ENCODE results near the gene BET1L.

BET1L gene

GRCh38 chr11:203945-204586 lies 3.1 kb downstream of the BET1L start:
- Histone ChIP-seq H3K4me3 (ENCODE audit: insufficient read depth in 1 of 2, low read depth in 1 of 2, low read length in 2 of 2) (no peak overlapping the region), H4K91ac (ENCODE audit: low read length) (no peak overlapping the region), H3K27me3 (ENCODE audit: control insufficient read depth in 1 of 2, insufficient read depth in 1 of 2, low read length in 2 of 2) (no peaks in the 10 kb centered on the region), H2BK5ac (ENCODE audit: low read depth, low read length, poor library complexity, severe bottlenecking) (no peak overlapping the region), H3K27ac (ENCODE audit: low read length, poor library complexity, severe bottlenecking) (no peak overlapping the region), H2BK12ac (ENCODE audit: low read length in 2 of 2) (no peak overlapping the region), H3K79me1 (replicated peaks; ENCODE audit: low read length, poor library complexity, severe bottlenecking) (peaks cover 25% of the 10 kb centered on the region), H3K18ac (ENCODE audit: low read depth in 1 of 2, low read length in 2 of 2) (no peak overlapping the region), H3K4me2 (ENCODE audit: low read length, poor library complexity, severe bottlenecking) (no peak overlapping the region), H2BK120ac (ENCODE audit: low read depth, low read length) (no peak overlapping the region), H3K9ac (ENCODE audit: low read length) (peak overlapping the region; percentile 36), H4K8ac (ENCODE audit: low read length) (peak overlapping the region; percentile 42), H3K36me3 (ENCODE audit: control insufficient read depth in 1 of 2, insufficient read depth in 2 of 2, low read depth in 1 of 2, low read length in 2 of 2) (peaks cover 47 to 51% of the 10 kb centered on the region in 2 experiments), H3K4me1 (ENCODE audit: control insufficient read depth, insufficient read depth, low read depth, low read length) (peaks cover 37% of the 10 kb centered on the region), H2BK15ac (ENCODE audit: low read depth, poor library complexity, severe bottlenecking) (no peak overlapping the region), H3K23ac (ENCODE audit: low read length in 2 of 2) (no peak overlapping the region), H2AK5ac (ENCODE audit: low read length, severe bottlenecking) (no peak overlapping the region), H3K14ac (ENCODE audit: low read length in 2 of 2) (no peak overlapping the region), H3K9me3 (ENCODE audit: control insufficient read depth, low read length) (no peaks in the 10 kb centered on the region), H3K4ac (ENCODE audit: low read depth in 1 of 2, low read length in 2 of 2) (no peak overlapping the region), H2AFZ (ENCODE audit: low read depth, low read length) (no peak overlapping the region)
- no peak for DNase-seq
- 97% methylated on average over 4 of the region's 4 CpGs for WGBS

- no peak overlapping the region for H3K23ac ChIP-seq (ENCODE audit: low read length in 2 of 2)
- H2AFZ ChIP-seq (ENCODE audit: low read depth, low read length): no peak overlapping the region
- no peak overlapping the region for H3K27ac ChIP-seq (ENCODE audit: low read length, poor library complexity, severe bottlenecking)
- H3K4me1 ChIP-seq (ENCODE audit: control insufficient read depth, insufficient read depth, low read depth, low read length): peaks cover 37% of the 10 kb centered on the region
- no peak overlapping the region for H2BK5ac ChIP-seq (ENCODE audit: low read depth, low read length, poor library complexity, severe bottlenecking)
- no peaks in the 10 kb centered on the region for H3K27me3 ChIP-seq (ENCODE audit: control insufficient read depth in 1 of 2, insufficient read depth in 1 of 2, low read length in 2 of 2)
- no peaks in the 10 kb centered on the region for H3K9me3 ChIP-seq (ENCODE audit: control insufficient read depth, low read length)
- no peak for DNase-seq
- H3K18ac ChIP-seq (ENCODE audit: low read depth in 1 of 2, low read length in 2 of 2): no peak overlapping the region
- peaks cover 25% of the 10 kb centered on the region for H3K79me1 ChIP-seq (replicated peaks; ENCODE audit: low read length, poor library complexity, severe bottlenecking)
- no peak overlapping the region for H3K4me2 ChIP-seq (ENCODE audit: low read length, poor library complexity, severe bottlenecking)
- no peak overlapping the region for H2BK15ac ChIP-seq (ENCODE audit: low read depth, poor library complexity, severe bottlenecking)
- H2BK120ac ChIP-seq (ENCODE audit: low read depth, low read length): no peak overlapping the region
- H4K91ac ChIP-seq (ENCODE audit: low read length): no peak overlapping the region
- H3K9ac ChIP-seq (ENCODE audit: low read length): peak overlapping the region; percentile 47
- no peak overlapping the region for H3K4me3 ChIP-seq (ENCODE audit: insufficient read depth in 1 of 2, low read depth in 1 of 2, low read length in 2 of 2)
- WGBS: 95% methylated on average over 7 of the region's 7 CpGs
- no peak overlapping the region for H2BK12ac ChIP-seq (ENCODE audit: low read length in 2 of 2)
- H4K8ac ChIP-seq (ENCODE audit: low read length): no peak overlapping the region
- H3K4ac ChIP-seq (ENCODE audit: low read depth in 1 of 2, low read length in 2 of 2): no peak overlapping the region
- no peak overlapping the region for H2AK5ac ChIP-seq (ENCODE audit: low read length, severe bottlenecking)
- no peak overlapping the region for H3K14ac ChIP-seq (ENCODE audit: low read length in 2 of 2)
- peaks cover 47 to 51% of the 10 kb centered on the region in 2 experiments for H3K36me3 ChIP-seq (ENCODE audit: control insufficient read depth in 1 of 2, insufficient read depth in 2 of 2, low read depth in 1 of 2, low read length in 2 of 2)
These were observed 3.9 kb downstream of the BET1L start for GRCh38 chr11:203056-203944.

- no peak for DNase-seq
- Histone ChIP-seq H4K91ac (ENCODE audit: low read length) (no peak overlapping the region), H3K9me3 (ENCODE audit: control insufficient read depth, low read length) (no peaks in the 10 kb centered on the region), H3K14ac (ENCODE audit: low read length in 2 of 2) (no peak overlapping the region), H2BK12ac (ENCODE audit: low read length in 2 of 2) (no peak overlapping the region), H2AFZ (ENCODE audit: low read depth, low read length) (no peak overlapping the region), H2BK5ac (ENCODE audit: low read depth, low read length, poor library complexity, severe bottlenecking) (no peak overlapping the region), H3K9ac (ENCODE audit: low read length) (peak overlapping the region; percentile 47), H4K8ac (ENCODE audit: low read length) (no peak overlapping the region), H3K4me3 (ENCODE audit: insufficient read depth in 1 of 2, low read depth in 1 of 2, low read length in 2 of 2) (no peak overlapping the region), H3K36me3 (ENCODE audit: control insufficient read depth in 1 of 2, insufficient read depth in 2 of 2, low read depth in 1 of 2, low read length in 2 of 2) (peaks cover 49 to 51% of the 10 kb centered on the region in 2 experiments), H3K27me3 (ENCODE audit: control insufficient read depth in 1 of 2, insufficient read depth in 1 of 2, low read length in 2 of 2) (no peaks in the 10 kb centered on the region), H3K23ac (ENCODE audit: low read length in 2 of 2) (no peak overlapping the region), H3K79me1 (replicated peaks; ENCODE audit: low read length, poor library complexity, severe bottlenecking) (peaks cover 26% of the 10 kb centered on the region), H2BK15ac (ENCODE audit: low read depth, poor library complexity, severe bottlenecking) (no peak overlapping the region), H3K4me1 (ENCODE audit: control insufficient read depth, insufficient read depth, low read depth, low read length) (peaks cover 37% of the 10 kb centered on the region), H3K27ac (ENCODE audit: low read length, poor library complexity, severe bottlenecking) (no peak overlapping the region), H2AK5ac (ENCODE audit: low read length, severe bottlenecking) (no peak overlapping the region), H2BK120ac (ENCODE audit: low read depth, low read length) (no peak overlapping the region), H3K4me2 (ENCODE audit: low read length, poor library complexity, severe bottlenecking) (no peak overlapping the region), H3K4ac (ENCODE audit: low read depth in 1 of 2, low read length in 2 of 2) (no peak overlapping the region), H3K18ac (ENCODE audit: low read depth in 1 of 2, low read length in 2 of 2) (no peak overlapping the region)
- WGBS: 92% methylated on average over 8 of the region's 8 CpGs
These were observed 4.7 kb downstream of the BET1L start for GRCh38 chr11:202490-202889.

GRCh38 chr11:201966-202365 lies 5.2 kb downstream of the BET1L start:
- Histone ChIP-seq H3K79me1 (replicated peaks; ENCODE audit: low read length, poor library complexity, severe bottlenecking) (peaks cover 27% of the 10 kb centered on the region), H3K36me3 (ENCODE audit: control insufficient read depth in 1 of 2, insufficient read depth in 2 of 2, low read depth in 1 of 2, low read length in 2 of 2) (peaks cover 51 to 53% of the 10 kb centered on the region in 2 experiments), H3K9me3 (ENCODE audit: control insufficient read depth, low read length) (no peaks in the 10 kb centered on the region), H2AK5ac (ENCODE audit: low read length, severe bottlenecking) (no peak overlapping the region), H2BK120ac (ENCODE audit: low read depth, low read length) (no peak overlapping the region), H2BK15ac (ENCODE audit: low read depth, poor library complexity, severe bottlenecking) (no peak overlapping the region), H3K27ac (ENCODE audit: low read length, poor library complexity, severe bottlenecking) (no peak overlapping the region), H3K18ac (ENCODE audit: low read depth in 1 of 2, low read length in 2 of 2) (no peak overlapping the region), H3K4me1 (ENCODE audit: control insufficient read depth, insufficient read depth, low read depth, low read length) (peaks cover 39% of the 10 kb centered on the region), H3K23ac (ENCODE audit: low read length in 2 of 2) (no peak overlapping the region), H3K14ac (ENCODE audit: low read length in 2 of 2) (no peak overlapping the region), H2BK12ac (ENCODE audit: low read length in 2 of 2) (no peak overlapping the region), H3K4ac (ENCODE audit: low read depth in 1 of 2, low read length in 2 of 2) (no peak overlapping the region), H4K91ac (ENCODE audit: low read length) (no peak overlapping the region), H3K9ac (ENCODE audit: low read length) (no peak overlapping the region), H2BK5ac (ENCODE audit: low read depth, low read length, poor library complexity, severe bottlenecking) (no peak overlapping the region), H3K4me3 (ENCODE audit: insufficient read depth in 1 of 2, low read depth in 1 of 2, low read length in 2 of 2) (no peak overlapping the region), H3K4me2 (ENCODE audit: low read length, poor library complexity, severe bottlenecking) (no peak overlapping the region), H3K27me3 (ENCODE audit: control insufficient read depth in 1 of 2, insufficient read depth in 1 of 2, low read length in 2 of 2) (no peaks in the 10 kb centered on the region), H4K8ac (ENCODE audit: low read length) (no peak overlapping the region), H2AFZ (ENCODE audit: low read depth, low read length) (no peak overlapping the region)
- 83% methylated on average over 15 of the region's 15 CpGs for WGBS
- no peak for DNase-seq

Measured in mesenchymal stem cell (in vitro differentiated cells and primary cell).